GM19035 (cell line): Measurements from ENCODE around the gene CEP70.
A peak's percentile ranks its signal among the peaks of the same experiment; 100 is the strongest.
"Not testable (repeated sequence)": the region's sequence is repeated elsewhere in the genome, so short reads cannot be mapped to it uniquely, and the experiment has no call there.

ENCODE experiments used
- ATAC-seq: cut with Tn5 transposase; IDR thresholded peaks from one replicate; pipeline ENCODE4 v1.9.1; 2021; ENCODE audit not compliant: unreplicated experiment

The CEP70 gene

DNA sequence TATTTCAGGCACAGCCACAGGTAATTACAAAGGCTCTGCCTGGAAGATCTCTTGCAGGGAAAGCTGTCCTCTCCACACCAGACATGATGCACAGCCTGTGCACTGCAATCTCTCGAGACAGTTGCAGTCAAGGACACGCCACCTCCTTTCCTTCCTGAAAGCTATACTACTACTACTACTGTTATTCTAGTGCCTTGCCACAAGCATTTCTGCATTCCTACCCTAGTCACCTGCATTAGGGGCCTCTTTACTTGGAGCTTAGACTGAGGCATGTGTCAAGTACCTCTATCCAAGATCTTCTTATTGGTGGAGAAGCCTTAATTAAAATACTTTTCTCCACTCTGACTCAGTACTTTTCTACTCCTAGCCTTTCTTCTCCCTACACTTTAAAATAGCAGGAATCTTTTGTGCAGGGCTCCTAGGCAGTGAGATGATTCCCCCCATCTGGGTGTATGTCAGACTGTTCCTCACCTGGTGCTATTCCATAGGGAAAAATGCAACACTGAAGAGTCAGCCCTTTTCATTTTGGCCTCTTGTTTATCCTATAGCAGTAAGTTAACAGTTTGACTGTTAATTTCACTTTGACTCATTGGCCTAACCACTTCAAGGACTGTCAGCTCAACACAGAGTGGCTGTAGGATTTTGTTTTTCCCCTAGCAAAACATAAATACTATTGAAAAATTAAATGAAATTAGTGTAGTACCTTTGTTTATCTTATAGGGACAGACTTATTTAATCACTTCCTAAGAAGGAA, 80.8 kb downstream of the CEP70 start:
- peak; percentile 93 for ATAC-seq

DNA sequence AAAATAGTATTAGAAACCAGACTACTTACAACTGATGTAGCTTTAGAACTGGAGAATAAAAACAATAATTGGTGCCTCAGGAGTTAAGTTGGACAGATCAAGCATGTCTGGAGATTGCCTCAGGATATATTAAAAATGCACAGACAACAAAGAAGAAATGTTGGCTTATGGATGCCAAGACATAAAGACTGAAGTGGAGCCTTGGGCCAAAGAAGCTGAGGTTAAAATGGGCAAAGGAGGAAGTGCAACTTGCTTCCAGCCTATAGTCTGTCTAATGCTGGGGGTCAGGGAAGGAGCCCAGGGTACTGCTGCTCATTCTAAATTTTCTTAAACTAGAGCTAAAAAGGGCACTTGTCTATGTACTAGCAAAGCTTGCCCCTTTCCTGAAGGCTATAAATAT, 82.1 kb downstream of the CEP70 start:
- ATAC-seq, result no peak

DNA sequence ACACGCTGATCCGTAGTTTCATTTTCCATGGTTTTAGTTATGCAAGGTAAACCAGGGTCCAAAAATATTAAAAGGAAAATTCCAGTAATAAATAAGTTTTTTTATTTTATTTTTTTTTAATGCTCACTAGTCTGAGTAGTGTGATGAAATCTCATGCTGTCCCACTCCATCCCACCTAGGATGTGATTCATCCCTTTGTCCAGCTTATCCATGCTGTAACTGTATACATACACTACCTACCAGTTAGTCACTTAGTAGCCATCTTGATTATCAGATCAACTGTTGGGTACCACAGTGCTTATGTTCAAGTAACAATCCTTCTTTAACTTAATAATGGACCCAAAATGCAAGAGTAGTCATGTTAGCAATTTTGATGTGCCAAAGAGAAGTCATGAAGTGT, 84.5 kb downstream of the CEP70 start:
- no peak for ATAC-seq

DNA sequence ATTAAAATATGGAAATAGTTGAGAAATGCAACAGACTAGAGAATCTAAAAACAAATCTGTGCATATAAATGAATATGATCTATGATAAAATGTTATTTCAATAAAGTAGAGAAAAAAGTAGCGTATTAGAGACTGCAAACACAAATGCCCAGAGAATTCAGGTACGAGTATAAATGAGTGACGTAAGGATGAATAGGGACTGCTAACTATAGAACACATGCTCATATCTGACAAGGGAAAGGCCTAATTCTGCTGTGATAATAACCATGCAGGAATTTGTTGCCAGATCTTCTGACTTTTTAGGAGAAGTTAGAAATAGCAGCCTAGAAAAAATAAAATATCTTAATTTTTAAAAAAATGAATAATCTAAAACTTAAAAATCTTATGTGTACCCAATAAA, 86.5 kb downstream of the CEP70 start:
- no peak for ATAC-seq

DNA sequence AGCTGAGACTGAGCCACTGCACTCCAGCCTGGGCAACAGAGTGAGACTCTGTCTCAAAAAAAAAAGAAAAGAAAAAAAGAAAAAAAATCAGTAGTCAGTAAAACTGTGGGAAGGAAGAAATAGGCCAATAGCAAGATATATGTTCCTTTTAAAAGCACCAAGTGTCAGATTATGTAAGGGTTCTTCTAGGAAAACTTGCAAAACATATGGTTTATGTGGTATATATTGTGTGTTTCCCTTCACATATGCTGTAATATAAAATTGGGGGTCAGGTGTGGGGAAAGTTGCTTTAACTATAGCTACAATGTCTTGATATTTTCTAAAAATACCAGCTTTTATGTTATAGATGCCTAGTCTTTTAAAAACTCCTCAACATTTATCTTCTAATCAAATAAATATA, 95.1 kb downstream of the CEP70 start:
- ATAC-seq, result no peak

DNA sequence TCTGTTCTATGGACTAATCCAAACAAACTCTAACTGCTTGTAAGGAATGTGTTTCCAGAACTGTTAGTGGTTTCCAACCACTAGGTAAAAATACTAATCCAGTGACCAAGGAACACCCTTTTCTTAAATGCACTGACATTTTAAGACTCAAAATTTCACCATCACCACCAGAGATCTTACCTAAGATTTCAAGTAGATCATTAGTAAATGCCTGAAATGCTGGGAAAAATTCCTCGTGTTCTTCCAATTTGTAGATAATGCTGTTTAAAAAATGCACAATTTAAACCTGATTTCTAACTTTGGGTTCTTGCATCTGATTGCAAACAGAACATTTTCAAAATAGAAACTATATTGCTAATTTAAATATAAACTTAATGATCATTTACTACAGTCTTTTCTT, 96.2 kb downstream of the CEP70 start:
- no peak for ATAC-seq

DNA sequence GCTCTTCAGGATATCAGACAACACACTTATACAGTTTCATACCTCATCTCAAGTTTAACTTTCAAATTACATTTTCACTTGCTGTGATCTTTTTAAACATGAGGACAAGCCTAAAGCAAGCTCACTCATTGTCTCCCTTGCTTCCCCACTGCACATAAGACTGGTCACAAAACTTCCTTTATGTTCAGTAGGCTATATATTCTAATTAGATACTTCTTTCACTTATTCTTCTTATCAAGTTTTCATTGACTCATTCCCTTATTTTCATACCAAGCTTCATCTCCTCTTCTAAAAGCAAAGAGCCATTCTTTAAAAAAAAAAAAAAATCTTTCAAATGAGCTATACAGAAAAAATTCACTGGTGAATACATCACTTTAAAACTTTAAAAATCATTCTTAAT, 97.0 kb downstream of the CEP70 start:
- ATAC-seq, result no peak

DNA sequence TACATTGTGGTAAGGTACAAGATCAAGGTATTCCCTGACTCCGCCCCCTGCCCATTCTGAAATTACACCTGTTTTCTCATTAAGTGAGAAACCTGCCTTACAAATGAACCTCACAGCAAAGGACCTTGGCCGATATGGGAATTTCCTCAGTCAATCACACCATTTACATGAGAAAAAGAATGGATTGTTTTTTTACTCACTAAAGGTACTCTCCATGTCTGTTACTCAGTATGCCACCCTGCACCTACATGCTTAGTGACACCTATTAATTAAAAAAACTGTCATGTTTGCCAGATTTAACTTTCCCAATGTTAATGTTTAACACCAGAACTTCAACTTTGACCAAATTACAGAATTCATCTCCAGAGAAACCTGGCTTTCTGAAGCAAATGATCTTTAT, 97.6 kb downstream of the CEP70 start:
- no peak for ATAC-seq

DNA sequence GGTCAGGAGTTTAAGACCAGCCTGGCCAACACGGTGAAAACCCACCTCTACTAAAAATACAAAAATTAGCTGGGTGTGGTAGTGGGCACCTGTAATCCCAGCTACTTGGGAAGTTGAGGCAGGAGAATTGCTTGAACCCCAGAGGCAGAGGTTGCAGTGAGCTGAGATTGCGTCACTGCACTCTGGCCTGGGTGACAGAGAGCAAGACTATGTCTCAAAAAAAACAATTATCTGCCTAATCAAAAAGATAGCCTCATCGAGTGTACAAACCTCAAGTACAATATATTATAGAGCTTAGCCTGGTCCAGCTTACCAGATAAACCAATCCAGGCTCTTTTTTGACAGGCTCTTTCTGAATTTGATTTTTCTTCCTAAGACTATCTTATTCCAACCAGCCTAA, 98.4 kb downstream of the CEP70 start:
- not testable (repeated sequence) for ATAC-seq

DNA sequence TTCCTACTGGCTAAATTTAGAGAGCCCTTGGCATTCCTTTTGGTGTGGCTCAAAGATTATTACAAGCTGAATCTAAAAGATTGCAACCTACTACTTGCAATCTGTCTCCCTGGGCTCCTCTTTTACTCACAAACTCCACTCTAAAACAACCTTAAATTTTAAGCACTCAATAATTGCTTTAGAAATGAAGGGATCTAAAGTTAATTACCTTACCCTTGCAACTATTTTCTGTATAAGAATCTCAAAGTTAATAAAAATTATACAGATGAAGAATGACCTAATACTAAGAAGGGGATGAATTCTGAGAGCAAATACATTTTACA, 99.5 kb downstream of the CEP70 start:
- ATAC-seq, result no peak

DNA sequence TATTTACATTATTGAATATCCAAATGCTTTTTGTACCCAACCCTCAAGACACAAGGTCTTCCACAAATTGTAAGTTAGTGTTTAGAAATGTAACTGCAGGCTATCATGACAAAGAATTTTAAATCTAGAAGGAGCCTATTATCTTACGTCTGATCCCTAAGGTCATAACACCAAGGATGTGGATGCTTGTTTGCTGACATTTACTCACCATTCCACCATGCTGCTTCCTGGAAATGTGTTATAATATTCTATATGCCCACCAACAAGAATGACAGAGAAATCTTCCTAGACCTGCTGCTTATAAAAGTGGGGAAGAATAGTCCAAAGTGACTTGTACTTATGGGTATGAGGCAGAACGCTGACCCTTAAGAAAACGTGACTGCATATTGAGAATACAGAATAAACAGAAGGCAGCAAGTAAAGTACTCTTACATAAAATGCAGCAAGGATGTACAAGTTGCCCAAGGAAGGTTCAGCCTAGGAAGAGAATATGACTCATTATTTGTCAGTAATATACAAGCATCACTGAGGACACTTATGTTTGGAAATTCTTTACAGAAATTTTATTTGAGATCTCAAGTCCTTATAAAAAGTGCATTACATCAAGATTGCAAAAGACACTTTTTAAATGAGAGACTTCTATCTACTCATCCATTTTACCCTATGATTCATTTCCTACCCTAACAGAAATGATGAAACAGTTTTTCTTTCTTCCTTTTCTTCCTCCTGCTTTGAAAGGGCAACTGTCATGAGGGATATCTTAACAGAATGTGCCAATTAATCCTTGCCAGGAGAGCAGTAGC, 100.1 kb downstream of the CEP70 start:
- no peak for ATAC-seq

DNA sequence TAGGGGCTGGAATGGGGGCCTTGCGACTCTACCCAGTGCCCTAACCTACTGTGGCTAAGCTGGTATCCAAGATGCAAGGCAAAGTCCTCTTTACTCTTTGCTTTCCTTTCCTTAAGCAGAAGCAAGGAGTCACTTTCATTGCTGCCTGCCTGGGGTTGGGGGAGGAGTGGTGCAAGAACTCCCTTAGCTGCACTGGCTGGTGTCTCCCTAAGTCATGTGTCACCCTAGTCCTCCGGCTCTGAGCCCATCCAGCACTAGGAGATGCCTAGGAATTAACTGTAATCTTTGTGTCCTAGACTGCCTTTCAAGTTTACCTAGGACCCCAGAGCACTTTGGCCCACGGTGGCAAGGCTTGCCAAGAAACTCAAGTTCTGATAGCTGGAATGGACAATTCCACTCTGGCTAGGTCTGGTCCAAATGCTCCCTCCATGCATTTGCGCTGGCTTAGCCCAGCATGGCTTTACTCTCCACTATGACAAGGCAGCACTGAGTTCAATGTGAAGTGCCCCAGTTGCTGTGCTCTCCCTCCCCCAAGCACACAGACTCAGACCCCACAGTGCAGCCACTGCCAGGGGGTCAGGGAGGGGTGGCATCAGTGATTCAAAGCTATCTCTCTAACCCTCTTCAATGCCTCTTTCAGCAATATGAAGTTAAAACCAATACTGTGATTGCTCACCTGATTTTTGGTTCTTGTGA, 100.9 kb downstream of the CEP70 start:
- no peak for ATAC-seq

DNA sequence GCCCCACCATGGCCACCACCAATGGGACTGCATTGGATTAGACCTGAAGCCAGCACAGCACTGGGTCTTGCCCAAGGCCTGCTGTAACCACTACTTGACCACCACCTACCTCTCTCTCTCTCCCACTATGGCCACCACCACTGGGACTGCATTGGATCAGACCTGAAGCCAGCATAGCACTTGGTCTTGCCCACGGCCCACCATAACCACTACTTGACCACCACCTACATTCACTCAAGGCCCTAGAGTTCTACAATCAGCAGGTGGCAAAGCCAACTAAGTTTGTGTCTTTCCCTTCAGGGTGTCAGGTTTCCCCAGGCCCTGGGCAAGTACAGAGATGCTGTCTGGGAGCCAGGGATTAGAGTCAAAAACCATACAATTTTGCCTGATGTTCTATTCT, 102.1 kb downstream of the CEP70 start:
- no peak for ATAC-seq

DNA sequence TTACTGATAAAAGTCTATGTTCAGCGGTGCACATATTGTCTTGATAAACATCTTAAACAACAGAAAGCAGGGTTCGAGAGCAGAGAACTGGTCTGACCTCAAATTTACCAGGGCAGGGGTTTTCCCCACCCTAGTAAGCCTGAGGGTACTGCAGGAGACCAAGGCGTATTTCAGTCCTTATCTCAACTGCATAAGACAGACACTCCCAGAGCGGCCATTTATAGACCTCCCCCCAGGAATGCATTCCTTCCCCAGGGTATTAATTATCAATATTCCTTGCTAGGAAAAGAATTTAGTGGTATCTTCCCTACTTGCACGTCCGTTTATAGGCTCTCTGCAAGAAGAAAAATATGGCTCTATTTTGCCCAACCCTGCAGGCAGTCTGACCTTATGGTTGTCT, 107.5 kb downstream of the CEP70 start:
- ATAC-seq, result not testable (repeated sequence)

DNA sequence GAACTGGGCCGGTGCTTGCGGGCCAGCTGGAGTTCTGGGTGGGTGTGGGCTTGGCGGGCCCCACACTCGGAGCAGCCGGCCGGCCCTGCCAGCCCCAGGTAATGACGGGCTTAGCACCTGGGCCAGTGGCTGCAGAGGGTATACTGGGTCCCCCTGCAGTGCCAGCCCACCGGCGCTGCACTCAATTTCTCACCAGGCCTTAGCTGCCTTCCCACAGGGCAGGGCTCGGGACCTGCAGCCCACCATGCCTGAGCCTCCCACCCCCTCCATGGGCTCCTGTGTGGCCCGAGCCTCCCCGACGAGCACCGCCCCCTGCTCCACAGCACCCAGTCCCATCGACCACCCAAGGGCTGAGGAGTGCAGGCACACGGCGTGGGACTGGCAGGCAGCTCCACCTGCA, 109.4 kb downstream of the CEP70 start:
- ATAC-seq, result not testable (repeated sequence)

DNA sequence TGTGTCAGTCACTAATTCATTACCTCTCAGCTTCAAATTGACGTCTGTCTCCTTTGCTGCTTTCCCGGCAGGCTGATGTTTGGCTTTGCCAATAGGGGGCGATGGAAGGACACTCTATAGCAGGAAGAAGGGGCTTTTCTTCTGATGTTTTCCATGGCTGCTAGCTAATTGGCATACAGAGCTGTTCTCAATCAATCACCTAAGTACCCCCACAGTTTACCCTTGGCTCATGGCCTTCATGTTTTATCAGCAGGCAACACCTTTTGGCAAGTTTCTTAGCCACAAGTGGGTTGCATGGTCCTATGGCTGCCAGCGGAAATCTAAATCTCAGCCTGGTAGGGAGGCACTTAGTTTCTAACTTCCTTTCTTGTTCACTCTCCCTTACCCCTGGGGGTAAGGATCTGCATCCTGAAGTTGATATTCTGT, 114.6 kb downstream of the CEP70 start:
- ATAC-seq, result no peak

DNA sequence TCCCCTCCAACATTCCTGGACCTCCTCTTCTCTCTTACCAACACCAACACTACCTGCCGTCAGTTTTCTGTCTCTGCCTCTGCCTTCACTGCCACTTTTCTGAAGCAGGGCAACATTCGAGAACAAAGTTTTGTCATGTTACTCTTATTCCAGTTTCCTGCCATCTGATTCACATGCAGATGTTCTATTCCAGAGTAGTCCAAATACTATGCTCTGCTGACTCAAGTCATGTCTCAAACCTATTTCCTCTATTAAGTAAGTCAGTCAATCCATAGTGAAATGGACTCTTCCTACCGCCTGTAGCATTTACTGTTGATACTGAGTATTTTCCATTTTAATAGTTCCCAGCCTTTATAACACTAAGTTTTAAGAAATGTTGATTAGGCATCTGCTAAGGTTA, 116.3 kb downstream of the CEP70 start:
- ATAC-seq, result no peak

DNA sequence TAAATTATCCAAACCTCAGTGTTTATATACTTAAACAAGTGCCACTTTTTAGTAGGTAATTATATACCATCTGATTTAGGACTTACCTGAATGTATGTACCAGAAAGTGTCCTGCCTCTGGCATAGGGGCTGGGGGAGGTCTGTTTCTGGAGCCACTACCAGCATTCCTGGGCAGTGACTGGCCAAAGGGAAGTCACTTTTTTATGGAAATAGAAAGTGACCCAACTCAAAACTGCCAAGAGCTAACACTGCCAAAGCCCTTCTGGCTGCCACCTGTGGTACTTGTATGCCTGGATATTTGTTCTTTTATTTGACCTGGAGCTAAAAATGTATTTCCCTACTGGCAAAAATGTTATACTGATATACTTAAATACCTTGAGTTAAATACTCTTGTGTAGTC, 116.9 kb downstream of the CEP70 start:
- no peak for ATAC-seq

DNA sequence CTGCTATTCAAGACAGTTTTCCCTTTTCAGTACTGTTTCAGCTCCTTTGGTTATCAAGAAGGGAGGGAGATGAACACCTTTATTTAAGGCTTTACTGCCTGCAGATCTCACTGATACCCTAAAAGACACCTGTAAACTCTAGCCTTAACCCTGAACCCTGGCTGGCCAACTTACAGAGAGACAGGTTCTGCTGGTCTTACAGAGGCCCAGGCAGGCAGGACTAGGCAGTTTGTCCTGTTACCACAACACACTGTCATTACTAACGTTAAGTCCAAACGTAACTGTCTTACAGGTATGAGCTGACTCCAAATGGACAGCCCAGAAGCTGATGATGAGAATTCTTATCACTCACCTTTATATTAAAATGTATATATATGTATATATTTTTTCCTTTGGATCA, 117.5 kb downstream of the CEP70 start:
- no peak for ATAC-seq

DNA sequence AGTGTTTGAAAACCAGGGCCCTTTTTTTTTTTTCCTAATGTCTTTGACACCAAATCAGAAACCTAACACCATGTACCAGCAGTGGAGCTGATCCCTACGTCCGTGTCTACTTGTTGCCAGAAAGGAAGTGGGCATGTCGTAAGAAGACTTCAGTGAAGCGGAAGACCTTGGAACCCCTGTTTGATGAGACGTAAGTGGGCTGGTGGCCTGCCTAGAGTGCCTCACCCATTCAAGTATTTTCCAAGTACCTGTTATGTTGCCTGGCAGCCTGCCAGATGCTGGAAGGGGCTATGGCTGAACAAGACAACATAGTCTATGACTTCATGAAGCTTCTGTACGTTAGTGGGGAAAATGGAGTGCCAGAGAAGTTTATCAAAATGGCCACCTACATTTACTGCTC, 119.9 kb downstream of the CEP70 start:
- no peak for ATAC-seq

DNA sequence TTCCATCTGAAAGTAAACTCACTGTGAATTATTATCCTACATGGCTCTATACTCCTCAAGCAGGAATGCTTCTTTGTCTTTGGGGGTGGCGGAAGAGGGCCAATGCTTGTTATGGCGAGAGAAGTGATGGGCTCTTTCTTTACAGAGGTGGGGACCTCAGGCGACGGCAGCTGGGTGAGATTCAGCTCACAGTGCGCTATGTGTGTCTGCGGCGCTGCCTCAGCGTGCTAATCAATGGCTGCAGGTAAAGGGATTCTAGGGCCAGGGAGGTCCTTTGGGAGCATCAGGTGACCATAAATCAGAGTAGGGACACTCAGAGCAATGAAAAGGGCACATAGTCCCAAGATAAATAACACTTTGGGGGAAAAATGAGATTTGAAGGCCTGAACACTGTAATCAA, 120.7 kb downstream of the CEP70 start:
- no peak for ATAC-seq
